Measurements from ENCODE around the gene HSPA12B.
A peak's percentile ranks its signal among the peaks of the same experiment; 100 is the strongest.

Gene HSPA12B

GRCh38 chr20:3747471-3747870 is 15.0 kb downstream of the HSPA12B start:
- no peak for DNase-seq

GRCh38 chr20:3748073-3748472 is 15.6 kb downstream of the HSPA12B start:
- DNase-seq = no peak

- no peak for DNase-seq
Observed at GRCh38 chr20:3749087-3749688, 16.7 kb downstream of the HSPA12B start.

- peak; percentile 63 for DNase-seq
Observed at GRCh38 chr20:3749689-3750531, 17.4 kb downstream of the HSPA12B start.

GRCh38 chr20:3751305-3751674 is 18.8 kb downstream of the HSPA12B start:
- no peak for DNase-seq

- peak; percentile 67 for DNase-seq
Observed at GRCh38 chr20:3751675-3752385, 19.3 kb downstream of the HSPA12B start.

GRCh38 chr20:3752386-3752759 is 19.9 kb downstream of the HSPA12B start:
- no peak for DNase-seq

GRCh38 chr20:3753098-3753497 is 20.6 kb downstream of the HSPA12B start:
- no peak for DNase-seq

GRCh38 chr20:3753501-3754275 is 21.2 kb downstream of the HSPA12B start:
- DNase-seq = no peak

- DNase-seq = no peak
Observed at GRCh38 chr20:3754276-3754630, 21.8 kb downstream of the HSPA12B start.

- no peak for DNase-seq
Observed at GRCh38 chr20:3755269-3755668, 22.8 kb downstream of the HSPA12B start.

- no peak for DNase-seq
Observed at GRCh38 chr20:3755814-3756480, 23.5 kb downstream of the HSPA12B start.

- no peak for DNase-seq
Observed at GRCh38 chr20:3757268-3757667, 24.8 kb downstream of the HSPA12B start.

GRCh38 chr20:3758566-3758965 is 26.1 kb downstream of the HSPA12B start:
- no peak for DNase-seq

GRCh38 chr20:3759316-3759823 is 26.9 kb downstream of the HSPA12B start:
- no peak for DNase-seq

- DNase-seq = no peak
Observed at GRCh38 chr20:3759884-3760283, 27.4 kb downstream of the HSPA12B start.

GRCh38 chr20:3760655-3761348 is 28.3 kb downstream of the HSPA12B start:
- no peak for DNase-seq

GRCh38 chr20:3763671-3764601 is 31.5 kb downstream of the HSPA12B start:
- no peak for DNase-seq

- DNase-seq = no peak
Observed at GRCh38 chr20:3764659-3765058, 32.2 kb downstream of the HSPA12B start.

All from right kidney (tissue), 1 donor.